DND-41 (cell line): Measurements from ENCODE around the gene ARL4A.

Experiments
- ATAC-seq: fragments of 200-7000 bp; cut with Tn5 transposase; 3 replicates; pipeline ENCODE4 v1.9.1; 2021; ENCODE audit warnings: low read depth; ENCODE audit not compliant: insufficient read depth
- DNase-seq: peaks from one replicate; pipeline ENCODE4 v3.0.0-alpha.2; 2020
- H2AFZ ChIP-seq: 2 replicates; pipeline ENCODE4 v1.6.0; 2012; ENCODE audit warnings: low read depth, low read length
- H3K27ac ChIP-seq: 2 replicates; pipeline ENCODE4 v1.5.1; 2012; ENCODE audit warnings: low read length, inconsistent platforms
- H3K27me3 ChIP-seq: fragments of 200-600 bp; sonication (generic); 2 replicates; pipeline ENCODE4 v1.6.0; 2012; ENCODE audit warnings: low read length, mild to moderate bottlenecking, inconsistent platforms; ENCODE audit not compliant: insufficient read depth, poor library complexity
- H3K36me3 ChIP-seq: 2 replicates; pipeline ENCODE4 v1.5.1; 2012; ENCODE audit warnings: low read length, inconsistent platforms; ENCODE audit not compliant: insufficient read depth
- H3K4me1 ChIP-seq: 2 replicates; pipeline ENCODE4 v1.5.1; 2012; ENCODE audit warnings: mild to moderate bottlenecking, low read length; ENCODE audit not compliant: insufficient read depth
- H3K4me2 ChIP-seq: 2 replicates; pipeline ENCODE4 v1.6.0; 2012; ENCODE audit warnings: mild to moderate bottlenecking, moderate library complexity, low read length, inconsistent platforms; ENCODE audit not compliant: insufficient read depth
- H3K4me3 ChIP-seq, 2 experiments: fragments of 200-600 bp in 1 of 2; shearing (Covaris generic) in 1 of 2; 2 replicates each; pipeline ENCODE4 v1.5.1; 2012 to 2016; ENCODE audit warnings: inconsistent platforms in 2 of 2, low read length in 2 of 2, mild to moderate bottlenecking in 2 of 2, low read depth in 1 of 2, moderate library complexity in 1 of 2
- H3K79me2 ChIP-seq: 2 replicates; pipeline ENCODE4 v1.6.0; 2012; ENCODE audit warnings: low read length, inconsistent platforms; ENCODE audit not compliant: insufficient read depth
- H3K9ac ChIP-seq: 2 replicates; pipeline ENCODE4 v1.6.0; 2012; ENCODE audit warnings: low read depth, mild to moderate bottlenecking, inconsistent platforms, low read length, moderate library complexity
- H3K9me3 ChIP-seq: 2 replicates; pipeline ENCODE4 v1.5.1; 2012; ENCODE audit warnings: low read length, moderate library complexity, mild to moderate bottlenecking, inconsistent platforms; ENCODE audit not compliant: insufficient read depth, severe bottlenecking
- H4K20me1 ChIP-seq: 2 replicates; pipeline ENCODE4 v1.6.0; 2012; ENCODE audit warnings: low read length; ENCODE audit not compliant: insufficient read depth
- CTCF ChIP-seq: IDR thresholded peaks from 2 replicates; pipeline ENCODE4 v1.5.1; 2012; ENCODE audit warnings: borderline replicate concordance, low read length, moderate library complexity, mild to moderate bottlenecking; ENCODE audit not compliant: poor library complexity, severe bottlenecking; ENCODE audit errors: extremely low read depth
- EZH2 ChIP-seq: IDR thresholded peaks from 3 replicates; pipeline ENCODE4 v1.6.1; 2012; ENCODE audit warnings: borderline replicate concordance, low read depth, mild to moderate bottlenecking, moderate library complexity, low read length, inconsistent platforms; ENCODE audit not compliant: severe bottlenecking

The ARL4A gene

GRCh38 chr7:12708314-12708713 is 20.9 kb downstream of the ARL4A start:
- H2AFZ ChIP-seq: no peak overlapping the region
- ATAC-seq (no peak), DNase-seq (no peak)
- H3K4me3 ChIP-seq: no peak overlapping the region
- no peaks in the 10 kb centered on the region for H3K79me2 ChIP-seq
- H3K9ac ChIP-seq: no peak overlapping the region
- H3K4me1 ChIP-seq: no peaks in the 10 kb centered on the region
- TF ChIP-seq EZH2 (no peak), CTCF (no peak)
- H3K27me3 ChIP-seq: no peaks in the 10 kb centered on the region
- no peaks in the 10 kb centered on the region for H4K20me1 ChIP-seq
- H3K4me2 ChIP-seq: no peak overlapping the region
- H3K27ac ChIP-seq: no peak overlapping the region
- no peaks in the 10 kb centered on the region for H3K36me3 ChIP-seq
- no peaks in the 10 kb centered on the region for H3K9me3 ChIP-seq

- H3K4me3 ChIP-seq: no peak overlapping the region
- H3K27ac ChIP-seq: no peak overlapping the region
- TF ChIP-seq CTCF (no peak), EZH2 (no peak)
- H3K9ac ChIP-seq: no peak overlapping the region
- H3K36me3 ChIP-seq: no peaks in the 10 kb centered on the region
- no peaks in the 10 kb centered on the region for H3K9me3 ChIP-seq
- ATAC-seq (no peak), DNase-seq (no peak)
- H3K4me1 ChIP-seq: no peaks in the 10 kb centered on the region
- no peaks in the 10 kb centered on the region for H4K20me1 ChIP-seq
- H3K27me3 ChIP-seq: no peaks in the 10 kb centered on the region
- no peaks in the 10 kb centered on the region for H3K79me2 ChIP-seq
- H2AFZ ChIP-seq: no peak overlapping the region
- no peak overlapping the region for H3K4me2 ChIP-seq
Observed at GRCh38 chr7:12709726-12710502, 22.5 kb downstream of the ARL4A start.

GRCh38 chr7:12711124-12711523 is 23.7 kb downstream of the ARL4A start:
- Histone ChIP-seq H3K4me1 (peaks cover 8% of the 10 kb centered on the region), H2AFZ (no peak overlapping the region), H3K79me2 (no peaks in the 10 kb centered on the region), H3K36me3 (no peaks in the 10 kb centered on the region), H3K4me2 (no peak overlapping the region), H3K9me3 (no peaks in the 10 kb centered on the region), H3K27me3 (no peaks in the 10 kb centered on the region), H4K20me1 (no peaks in the 10 kb centered on the region), H3K9ac (no peak overlapping the region), H3K27ac (no peak overlapping the region), H3K4me3 (no peak overlapping the region)
- TF ChIP-seq CTCF: no peak
- no peak for TF ChIP-seq EZH2
- DNase-seq (no peak), ATAC-seq (no peak)

GRCh38 chr7:12712236-12712635 is 24.8 kb downstream of the ARL4A start:
- Histone ChIP-seq H3K4me1 (peaks cover 12% of the 10 kb centered on the region), H3K4me2 (no peak overlapping the region), H4K20me1 (no peaks in the 10 kb centered on the region), H3K27ac (no peak overlapping the region), H3K79me2 (no peaks in the 10 kb centered on the region), H3K4me3 (no peak overlapping the region), H3K9ac (no peak overlapping the region), H3K27me3 (no peaks in the 10 kb centered on the region), H3K9me3 (no peaks in the 10 kb centered on the region), H2AFZ (no peak overlapping the region), H3K36me3 (no peaks in the 10 kb centered on the region)
- TF ChIP-seq EZH2 (no peak), CTCF (no peak)
- ATAC-seq (no peak), DNase-seq (no peak)
